Brain pericyte (primary cell): Measurements from ENCODE around the gene KCNB1.
"Not testable (repeated sequence)": the region's sequence is repeated elsewhere in the genome, so short reads cannot be mapped to it uniquely, and the experiment has no call there.

ENCODE experiments used
- DNase-seq: peaks from one replicate; pipeline ENCODE4 v3.0.0-alpha.2; 2012; ENCODE audit warnings: low read depth, low spot score

The KCNB1 gene

DNA sequence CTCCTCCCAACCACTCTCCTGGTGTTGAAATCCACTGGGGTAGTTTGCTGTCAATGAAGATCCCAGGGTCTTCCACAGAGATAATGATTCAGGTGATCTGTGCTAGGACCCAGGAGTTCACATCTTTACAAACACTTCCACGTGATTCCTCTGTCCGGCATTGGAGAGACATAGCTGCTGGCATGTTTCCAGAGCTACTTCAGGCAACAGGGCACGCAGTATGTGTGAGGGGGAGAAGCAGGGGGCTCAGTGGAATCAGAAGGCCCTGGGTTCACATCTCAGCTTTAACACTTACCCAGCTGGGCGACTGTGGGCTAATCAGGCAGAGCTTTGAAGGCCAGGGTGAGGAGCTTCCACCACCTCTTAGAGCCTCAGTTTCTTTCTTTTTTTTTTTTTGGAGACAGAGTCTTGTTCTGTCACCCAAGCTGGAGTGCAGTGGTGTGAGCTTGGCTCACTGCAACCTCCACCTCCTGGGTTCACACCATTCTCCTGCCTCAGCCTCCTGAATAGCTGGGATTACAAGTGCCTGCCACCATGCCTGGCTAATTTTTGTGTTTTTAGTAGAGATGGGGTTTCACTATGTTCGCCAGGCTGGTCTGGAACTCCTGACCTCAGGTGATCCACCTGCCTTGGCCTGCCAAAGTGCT, 72.4 kb downstream of the KCNB1 start:
- not testable (repeated sequence) for DNase-seq

DNA sequence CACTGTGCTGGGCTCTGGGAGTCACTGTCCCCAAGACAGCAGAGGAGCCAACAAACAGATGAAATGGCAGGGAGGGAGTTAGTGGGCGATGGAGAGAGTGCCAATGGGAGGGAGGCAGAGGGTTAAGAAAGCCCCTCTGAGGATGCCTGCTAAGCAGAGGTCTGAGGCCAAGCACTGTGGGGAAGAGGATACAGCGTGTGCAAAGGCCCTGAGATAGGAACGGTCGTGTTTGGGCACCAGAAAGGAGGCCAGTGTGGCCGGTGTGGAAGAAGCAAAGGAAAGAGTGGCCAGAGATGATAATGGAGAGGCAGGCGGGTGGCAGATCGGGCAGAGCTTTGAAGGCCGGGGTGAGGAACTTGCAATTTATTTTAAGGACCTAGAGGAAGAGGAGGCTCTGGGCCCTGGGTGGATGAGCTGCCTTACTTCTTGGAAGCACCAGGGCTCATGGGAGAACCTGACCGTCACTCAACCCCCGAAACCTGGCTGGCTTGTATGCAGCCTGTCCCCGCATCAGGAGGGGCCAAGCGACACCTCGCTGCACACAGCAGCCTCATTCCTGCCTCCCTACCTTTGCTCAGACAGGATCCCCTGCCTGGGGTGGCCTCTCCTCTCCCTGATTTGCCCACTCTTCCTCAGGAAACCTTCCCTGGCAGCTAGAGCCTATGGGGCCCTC, 73.0 kb downstream of the KCNB1 start:
- DNase-seq, result no peak

DNA sequence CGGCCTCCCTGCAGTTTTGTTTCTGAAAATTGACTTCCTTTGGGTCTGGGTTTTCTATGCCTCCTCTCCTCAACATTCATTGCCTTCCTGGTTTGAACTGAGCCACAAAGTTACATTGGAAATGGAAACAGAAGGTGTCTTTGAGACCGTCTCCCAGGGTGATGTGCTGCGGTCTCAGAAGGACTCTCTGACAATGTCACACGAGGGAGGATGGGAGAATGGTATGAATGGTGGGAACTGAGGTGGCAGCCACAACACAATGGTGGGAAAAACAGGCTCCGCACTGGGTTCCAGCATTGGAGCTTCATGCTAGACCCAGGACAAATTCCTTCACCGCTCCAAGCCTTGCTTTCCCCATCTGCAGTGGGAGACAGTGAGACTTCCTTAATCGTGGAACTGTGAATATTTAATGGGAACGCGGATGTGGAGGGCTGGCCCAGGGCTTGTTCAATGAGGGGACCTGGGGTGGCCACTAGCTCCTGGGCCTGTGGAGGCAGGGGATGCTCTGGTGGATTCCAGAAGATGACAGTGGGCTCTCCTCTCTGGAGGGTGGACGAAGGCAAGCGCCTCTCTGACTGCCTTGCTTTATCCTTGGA, 73.9 kb downstream of the KCNB1 start:
- DNase-seq, result no peak

DNA sequence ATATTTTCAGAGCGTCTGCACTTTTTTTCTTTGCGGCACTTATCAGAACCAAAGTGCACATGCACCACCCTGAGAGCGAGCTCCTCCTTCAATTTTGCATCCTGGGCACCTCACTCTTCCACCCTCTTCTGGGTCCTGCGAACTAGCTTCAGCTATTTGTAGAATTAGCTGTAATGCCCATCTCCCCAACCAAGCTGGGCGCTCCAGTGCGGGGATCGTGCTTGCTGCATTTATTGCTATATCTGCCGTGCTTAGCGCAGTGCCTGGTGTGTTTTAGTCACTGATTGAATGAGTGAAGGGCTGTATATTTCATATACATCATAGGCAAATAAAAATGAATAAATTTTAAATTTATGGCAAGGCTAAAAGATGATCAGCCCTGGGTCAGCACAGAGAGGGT, 75.8 kb downstream of the KCNB1 start:
- DNase-seq, result no peak

DNA sequence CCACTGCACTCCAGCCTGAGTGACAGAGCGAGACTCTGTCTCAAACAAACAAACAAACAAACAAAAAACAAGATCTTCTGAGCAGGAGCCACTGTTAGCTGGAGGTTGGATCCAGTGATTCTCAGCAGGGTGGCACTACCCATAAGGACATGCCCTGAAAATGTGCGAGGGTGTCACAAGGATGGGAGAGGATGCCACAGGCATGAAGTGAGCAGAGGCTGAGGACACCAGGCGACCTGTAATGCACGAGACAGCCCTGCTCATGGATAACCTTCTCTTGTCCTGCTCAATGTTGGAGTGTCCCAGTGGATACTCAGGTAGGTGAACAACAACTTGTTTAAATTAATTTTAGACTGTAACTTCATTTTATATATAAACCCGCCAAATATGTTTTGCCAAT, 76.8 kb downstream of the KCNB1 start:
- no peak for DNase-seq

DNA sequence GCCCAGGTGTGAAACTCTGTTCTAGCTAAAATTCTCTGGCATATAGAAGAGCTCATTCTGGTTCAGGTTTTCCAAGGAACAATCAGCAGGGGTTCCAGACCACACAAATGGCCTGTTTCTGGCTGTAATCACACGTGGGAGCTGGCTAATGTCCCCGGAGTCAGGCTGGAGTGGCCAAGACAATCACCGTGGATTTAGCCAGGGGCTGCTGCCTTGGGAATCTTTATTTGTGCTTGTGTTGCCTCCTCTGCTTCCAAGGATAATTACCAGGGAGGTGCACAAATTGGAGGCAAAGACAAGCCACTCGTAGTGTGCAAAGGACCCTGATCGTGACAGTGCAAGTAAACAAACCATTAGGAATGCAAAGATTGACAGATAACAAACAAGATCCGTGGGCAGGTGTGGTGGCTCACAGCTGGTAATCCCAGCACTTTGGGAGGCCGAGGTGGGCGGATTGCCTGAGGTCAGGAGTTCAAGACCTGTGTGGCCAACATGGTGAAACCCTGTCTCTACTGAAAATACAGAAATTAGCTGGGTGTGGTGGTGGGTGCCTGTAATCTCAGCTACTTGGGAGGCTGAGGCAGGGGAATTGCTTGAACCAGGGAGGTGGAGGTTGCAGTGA, 77.3 kb downstream of the KCNB1 start:
- no peak for DNase-seq

DNA sequence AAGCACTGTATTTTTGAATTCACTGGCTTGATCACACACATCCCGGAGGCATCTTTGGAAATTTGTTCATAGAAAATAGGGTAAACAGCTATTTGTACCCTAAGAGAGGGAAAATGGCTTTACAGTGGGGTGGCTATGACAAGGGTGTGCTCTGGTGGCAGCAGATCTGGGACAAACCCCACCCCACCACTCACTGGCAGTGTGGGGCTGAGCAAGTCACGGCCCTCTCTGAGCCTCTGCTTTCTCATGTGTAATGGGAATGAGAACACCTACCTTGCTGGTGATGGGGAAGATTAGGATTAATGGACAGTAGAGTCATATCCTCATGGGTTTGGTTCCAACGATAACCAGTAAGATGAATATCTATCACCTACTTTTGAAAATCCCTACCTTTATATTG, 78.0 kb downstream of the KCNB1 start:
- DNase-seq, result no peak

DNA sequence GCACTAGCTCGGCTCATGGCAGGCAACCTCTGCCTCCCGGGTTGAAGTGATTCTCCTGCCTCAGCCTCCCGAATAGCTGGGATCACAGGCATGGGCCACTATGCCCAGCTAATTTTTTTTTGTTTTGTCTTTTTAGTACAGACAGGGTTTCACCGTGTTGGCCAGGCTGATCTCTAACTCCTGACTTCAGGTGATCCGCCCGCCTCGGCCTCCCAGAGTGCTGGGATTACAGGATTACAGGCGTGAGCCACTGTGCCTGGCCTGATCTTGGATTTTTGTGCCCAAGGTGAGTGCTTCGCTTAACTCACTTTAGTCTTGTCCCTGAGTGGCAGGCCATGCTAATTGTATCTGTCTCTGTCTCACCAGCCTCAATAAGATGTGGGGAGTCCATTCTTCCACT, 78.6 kb downstream of the KCNB1 start:
- DNase-seq, result no peak

DNA sequence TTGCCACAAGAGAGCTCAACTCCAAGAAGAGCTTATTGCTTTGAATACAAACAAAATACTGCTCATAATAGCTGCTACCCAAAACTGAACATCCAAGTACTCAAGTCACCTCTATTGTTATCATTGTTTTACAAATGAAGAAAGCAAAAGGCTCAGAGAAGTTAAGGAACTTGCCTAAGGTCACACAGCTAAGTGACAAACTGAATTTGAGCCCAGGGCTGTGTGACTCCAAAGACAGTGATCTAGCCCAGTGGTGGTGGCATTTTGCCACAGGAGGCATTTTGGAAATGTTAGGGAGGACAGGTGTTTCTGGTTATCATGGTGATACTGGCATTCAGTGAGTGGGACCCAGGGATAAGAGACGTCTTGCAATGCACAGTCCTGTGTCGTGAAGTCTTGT, 79.5 kb downstream of the KCNB1 start:
- no peak for DNase-seq

DNA sequence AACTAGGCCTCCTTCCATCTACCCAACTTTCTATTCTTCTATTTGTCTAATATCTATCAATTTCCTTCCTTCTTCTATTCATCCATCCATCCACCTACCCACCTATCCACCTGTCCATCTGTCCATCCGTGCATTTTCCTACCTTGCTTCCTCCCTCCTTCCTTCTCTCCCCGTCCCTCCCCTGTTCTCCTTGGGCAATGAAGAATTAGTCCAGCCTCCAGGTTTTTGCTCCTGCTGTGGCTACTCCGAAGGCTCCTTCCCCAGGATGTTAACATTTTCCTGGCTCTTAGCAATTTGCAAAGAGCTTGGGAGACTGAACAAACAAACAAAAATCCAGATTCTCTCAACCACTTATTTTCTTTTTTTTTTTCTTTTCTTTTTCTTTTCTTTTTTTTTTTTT, 81.6 kb downstream of the KCNB1 start:
- DNase-seq, result peak; percentile 57

DNA sequence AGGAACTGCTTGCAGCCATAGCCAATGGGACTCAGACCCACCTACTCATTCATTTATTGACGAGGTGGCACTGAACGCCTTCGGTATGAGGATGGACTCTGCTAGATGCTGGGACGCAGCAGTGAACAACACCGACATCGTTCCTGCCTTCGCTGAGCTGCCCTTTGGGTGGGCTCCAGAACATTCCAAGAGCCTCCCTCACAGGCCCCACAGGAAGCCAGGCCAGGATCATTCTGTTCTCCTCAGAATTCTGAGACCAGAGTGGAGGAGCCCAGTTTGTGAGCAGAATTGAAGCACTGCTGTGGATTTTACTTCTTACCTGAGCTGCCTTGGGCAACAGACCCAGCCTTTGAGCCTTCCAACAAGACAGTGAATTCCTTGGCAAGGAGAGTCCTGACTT, 82.1 kb downstream of the KCNB1 start:
- DNase-seq, result no peak

DNA sequence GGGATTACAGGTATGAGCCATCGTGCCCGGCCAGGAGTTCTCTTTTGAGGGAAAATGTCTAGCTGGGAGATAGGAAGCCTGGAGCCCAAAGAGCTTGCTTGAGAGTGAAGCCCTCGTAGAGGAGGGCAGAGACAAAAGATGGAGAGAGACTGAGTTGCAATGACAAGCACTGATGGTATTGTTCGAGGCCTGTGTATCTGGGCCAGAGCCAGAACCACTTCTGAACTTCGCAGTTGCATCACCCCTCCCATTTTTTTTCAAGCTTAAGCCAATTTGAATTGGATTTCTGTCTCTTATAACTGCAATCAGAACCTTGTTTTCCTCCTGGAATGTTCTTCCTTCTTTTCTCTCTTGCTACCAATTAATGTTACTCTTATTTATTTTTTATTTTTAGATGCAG, 83.1 kb downstream of the KCNB1 start:
- no peak for DNase-seq

DNA sequence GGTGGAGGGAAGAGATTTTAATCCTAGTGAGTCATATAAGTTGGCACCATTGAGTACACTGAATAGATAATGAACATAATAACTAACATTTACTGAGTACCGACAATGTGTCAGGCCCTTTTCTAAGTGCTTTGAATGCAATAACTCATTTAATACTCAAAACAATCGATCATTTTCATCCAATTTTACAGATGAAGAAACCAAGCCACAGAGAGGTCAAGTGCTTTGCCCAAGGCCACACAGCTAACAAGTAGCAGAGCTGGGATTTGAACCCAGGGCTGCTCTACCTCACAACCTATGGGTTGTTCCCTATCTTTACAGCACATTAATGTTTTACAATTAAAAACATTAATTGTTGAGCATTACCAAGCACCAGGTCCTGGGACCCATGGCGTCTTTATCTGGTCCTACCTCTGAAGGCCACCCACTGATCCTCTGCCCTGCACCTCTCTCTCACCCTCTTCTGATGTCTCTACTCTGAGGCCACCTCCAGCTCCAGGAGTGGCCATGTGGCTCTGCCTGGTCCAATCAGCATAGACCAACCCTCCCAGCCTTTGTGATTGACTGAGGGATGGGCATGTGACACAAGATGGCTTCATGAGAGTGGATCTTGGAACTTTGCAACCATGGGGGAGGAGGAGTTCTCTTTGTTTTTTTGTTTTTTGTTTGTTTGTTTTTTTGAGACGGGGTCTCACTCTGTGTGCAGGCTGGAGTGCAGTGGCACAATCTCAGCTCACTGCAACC, 83.9 kb downstream of the KCNB1 start:
- DNase-seq, result no peak

DNA sequence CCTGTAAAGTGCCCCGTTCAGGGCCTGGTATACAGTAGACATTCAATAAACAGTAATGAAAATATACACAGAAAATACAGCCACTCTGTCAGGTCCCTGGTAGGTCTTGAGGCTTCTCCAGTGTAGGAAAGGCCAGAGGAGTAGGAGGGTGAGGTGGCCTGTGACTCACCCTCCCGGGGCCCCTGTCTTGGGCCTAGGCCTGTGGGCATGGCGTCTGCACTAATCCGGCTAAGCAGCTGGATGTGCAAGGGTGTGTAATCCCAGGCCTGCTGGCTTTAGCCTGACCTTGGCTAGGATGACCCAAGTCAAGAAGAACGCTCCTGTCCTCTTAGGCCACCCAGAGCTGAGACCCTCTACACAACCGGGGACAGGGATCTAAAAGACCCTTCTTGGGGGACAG, 84.9 kb downstream of the KCNB1 start:
- no peak for DNase-seq

DNA sequence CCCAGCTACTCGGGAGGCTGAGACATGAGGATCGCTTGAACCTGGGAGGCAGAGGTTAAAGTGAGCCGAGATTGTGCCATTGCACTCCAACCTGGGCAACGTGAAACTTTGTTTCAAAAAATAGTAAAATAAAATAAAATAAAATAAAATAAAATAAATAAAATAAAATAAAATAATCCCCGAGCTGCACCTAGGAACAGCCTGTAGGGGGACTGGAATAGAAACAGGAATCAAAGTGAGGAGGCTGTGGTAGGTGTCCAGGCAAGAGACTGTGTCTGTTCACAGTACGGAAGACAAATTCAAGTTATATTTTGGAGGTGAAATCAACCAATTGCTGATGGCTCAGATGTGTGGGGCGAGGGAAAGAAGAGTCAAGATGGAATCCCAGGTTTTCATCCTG, 86.2 kb downstream of the KCNB1 start:
- no peak for DNase-seq

DNA sequence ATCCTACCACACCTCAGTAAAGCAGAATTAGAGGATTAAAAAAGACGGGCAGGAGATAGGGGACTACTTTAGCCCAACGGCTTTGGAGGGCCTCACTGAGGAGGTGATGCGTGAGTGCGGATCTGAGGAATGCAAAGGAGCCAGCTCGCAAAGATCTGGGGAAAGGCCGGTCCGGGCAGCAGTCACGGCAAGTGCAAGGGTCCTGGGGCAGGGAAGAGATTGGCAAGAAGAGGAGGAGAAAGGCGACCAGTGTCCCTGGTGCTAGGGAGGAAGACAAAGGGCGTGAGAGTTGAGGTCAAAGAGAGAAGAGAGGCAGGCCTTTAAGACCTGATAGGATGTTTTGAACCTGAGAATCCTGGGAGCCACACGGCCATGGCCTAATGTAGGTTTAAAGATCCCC, 86.8 kb downstream of the KCNB1 start:
- no peak for DNase-seq

DNA sequence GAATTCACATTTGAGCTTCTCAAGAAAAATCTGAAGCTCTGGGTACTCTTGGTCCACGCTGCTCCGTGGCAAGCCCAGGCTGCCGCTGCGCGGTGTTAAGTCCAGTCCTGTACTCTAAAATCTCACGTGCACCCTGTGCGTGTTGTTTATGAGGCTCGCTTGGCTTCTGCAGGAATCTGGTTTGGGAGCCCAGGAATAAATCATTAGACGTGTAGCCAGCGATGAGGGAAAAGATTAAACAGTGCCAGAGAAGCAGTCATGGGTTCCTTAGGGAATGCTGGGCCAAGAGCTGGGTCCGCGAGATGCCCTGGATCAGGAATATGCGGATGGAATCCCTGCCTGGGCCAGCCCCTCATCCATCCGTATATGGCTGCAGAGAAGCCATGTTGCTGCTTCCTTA, 87.3 kb downstream of the KCNB1 start:
- DNase-seq, result no peak

DNA sequence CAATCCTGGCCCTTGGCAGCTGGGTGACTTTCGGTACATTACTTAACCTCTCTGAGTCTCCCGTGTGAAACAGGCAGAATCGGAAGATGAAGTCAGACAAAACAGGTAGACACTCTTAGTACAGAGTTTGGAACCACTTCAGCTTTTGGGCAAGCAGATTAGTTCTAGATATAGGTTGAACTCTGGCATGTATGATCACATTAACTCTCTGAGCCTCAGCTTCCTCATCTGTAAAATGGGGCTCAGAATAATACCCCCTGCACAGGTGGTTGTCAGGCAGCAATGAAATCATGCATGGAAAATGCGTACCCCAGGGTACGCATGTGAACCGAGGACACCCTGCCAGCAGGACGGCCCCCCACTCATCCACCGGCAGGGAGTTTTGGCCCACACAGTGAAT, 87.7 kb downstream of the KCNB1 start:
- no peak for DNase-seq

DNA sequence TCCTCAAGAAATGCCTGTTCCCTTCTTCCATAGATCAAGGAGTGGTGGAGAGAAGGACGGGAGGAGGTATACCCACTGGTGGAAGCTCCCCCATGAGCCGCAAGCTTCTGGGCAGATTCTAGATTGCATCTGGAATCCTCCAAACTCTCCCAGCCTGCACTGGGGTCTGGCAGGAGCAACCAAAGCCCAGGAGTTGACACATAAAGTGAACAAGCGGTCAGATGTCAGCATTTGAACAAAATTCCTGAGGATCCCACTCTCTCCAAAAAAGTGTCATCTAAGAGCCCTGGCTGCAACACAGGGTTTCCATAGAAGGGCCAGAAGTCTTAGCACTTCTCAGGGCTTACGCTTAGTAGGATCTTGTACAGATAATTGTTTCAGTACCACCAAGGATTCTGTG, 88.2 kb downstream of the KCNB1 start:
- DNase-seq, result no peak

DNA sequence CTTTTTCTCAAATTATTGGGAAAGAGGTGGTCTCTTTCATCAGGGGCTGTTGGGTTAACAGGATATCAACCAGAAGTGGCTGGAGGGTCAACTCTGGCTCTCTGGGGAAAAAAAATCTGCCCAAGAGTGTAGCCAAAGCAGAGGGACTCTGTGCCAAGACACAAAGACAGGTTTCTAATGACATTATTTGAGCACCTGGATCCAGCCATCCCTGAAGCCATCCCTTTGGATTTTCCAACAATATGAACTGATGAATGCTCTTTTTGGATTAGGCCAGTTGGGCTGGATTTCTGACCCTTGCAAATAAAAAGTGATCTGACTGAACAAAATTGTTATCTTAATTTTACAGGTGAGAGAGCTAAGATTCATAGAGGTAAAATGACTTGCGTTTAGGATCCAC, 88.7 kb downstream of the KCNB1 start:
- no peak for DNase-seq

DNA sequence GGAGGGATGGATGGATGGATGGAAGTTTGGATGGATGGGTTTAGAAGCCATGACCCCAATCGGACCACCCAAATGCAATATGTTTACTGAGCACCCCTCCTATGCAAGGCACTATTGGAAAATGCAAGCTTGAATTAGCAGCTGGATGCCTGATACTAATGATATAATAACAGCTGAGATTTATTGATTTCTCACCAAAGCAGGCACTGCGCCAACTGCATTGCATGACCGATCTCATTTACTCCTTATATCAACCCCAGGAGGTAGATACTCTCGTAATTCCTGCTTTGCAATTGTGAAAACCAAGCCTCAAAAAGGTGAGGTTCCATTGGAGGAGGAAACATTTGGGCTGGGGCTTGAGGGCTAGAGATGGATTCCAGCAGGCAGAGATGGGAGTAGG, 89.7 kb downstream of the KCNB1 start:
- no peak for DNase-seq
